Renal cortical epithelial cell (primary cell): ENCODE results near the gene LAMA5. TPM values are rescaled to one million over a fixed set of nuclear protein-coding genes. Genes with fewer than 3 reads are reported as not detected.
A peak's percentile ranks its signal among the peaks of the same experiment; 100 is the strongest.

ENCODE experiments used
- DNase-seq: peaks from one replicate; pipeline ENCODE4 v3.0.0-alpha.2; 2011; ENCODE audit warnings: low read depth
- total RNA-seq: library from RNA; depleted of rRNA; stranded (reverse); fragments of >200 nt; gene quantifications from 2 replicates; pipeline ENCODE4 v1.2.3, GENCODE V29; 2014

LAMA5 gene
- total RNA-seq, 1 donor from 2014 or later: 299 TPM

- no peak for DNase-seq
Observed at GRCh38 chr20:62360854-62361798, 6.0 kb downstream of the LAMA5 start.

GRCh38 chr20:62359491-62360121 is 7.5 kb downstream of the LAMA5 start:
- peak; percentile 83 for DNase-seq

- DNase-seq: no peak
Observed at GRCh38 chr20:62359043-62359490, 8.0 kb downstream of the LAMA5 start.

GRCh38 chr20:62358171-62359042 is 8.7 kb downstream of the LAMA5 start:
- DNase-seq: peak; percentile 57

GRCh38 chr20:62357681-62358080 is 9.4 kb downstream of the LAMA5 start:
- DNase-seq: no peak

GRCh38 chr20:62357187-62357667 is 9.9 kb downstream of the LAMA5 start:
- DNase-seq: peak; percentile 52

- no peak for DNase-seq
Observed at GRCh38 chr20:62356589-62357186, 10.4 kb downstream of the LAMA5 start.

- DNase-seq: no peak
Observed at GRCh38 chr20:62355878-62356588, 11.1 kb downstream of the LAMA5 start.

- no peak for DNase-seq
Observed at GRCh38 chr20:62355516-62355877, 11.6 kb downstream of the LAMA5 start.

GRCh38 chr20:62354811-62355341 is 12.2 kb downstream of the LAMA5 start:
- DNase-seq: no peak

GRCh38 chr20:62354031-62354808 is 12.9 kb downstream of the LAMA5 start:
- no peak for DNase-seq

GRCh38 chr20:62353289-62354030 is 13.7 kb downstream of the LAMA5 start:
- DNase-seq: no peak

GRCh38 chr20:62352402-62353288 is 14.5 kb downstream of the LAMA5 start:
- DNase-seq: no peak

GRCh38 chr20:62351469-62352401 is 15.4 kb downstream of the LAMA5 start:
- no peak for DNase-seq

- DNase-seq: no peak
Observed at GRCh38 chr20:62350629-62351422, 16.3 kb downstream of the LAMA5 start.

GRCh38 chr20:62350098-62350628 is 16.9 kb downstream of the LAMA5 start:
- peak; percentile 75 for DNase-seq
